HG02610 (cell line): Measurements from ENCODE around the gene EFCAB12.
"Not testable (repeated sequence)": the region's sequence is repeated elsewhere in the genome, so short reads cannot be mapped to it uniquely, and the experiment has no call there.

ENCODE experiments used
- ATAC-seq: cut with Tn5 transposase; IDR thresholded peaks from one replicate; pipeline ENCODE4 v1.9.1; 2021; ENCODE audit warnings: mild to moderate bottlenecking, moderate library complexity; ENCODE audit not compliant: unreplicated experiment

EFCAB12 gene

DNA sequence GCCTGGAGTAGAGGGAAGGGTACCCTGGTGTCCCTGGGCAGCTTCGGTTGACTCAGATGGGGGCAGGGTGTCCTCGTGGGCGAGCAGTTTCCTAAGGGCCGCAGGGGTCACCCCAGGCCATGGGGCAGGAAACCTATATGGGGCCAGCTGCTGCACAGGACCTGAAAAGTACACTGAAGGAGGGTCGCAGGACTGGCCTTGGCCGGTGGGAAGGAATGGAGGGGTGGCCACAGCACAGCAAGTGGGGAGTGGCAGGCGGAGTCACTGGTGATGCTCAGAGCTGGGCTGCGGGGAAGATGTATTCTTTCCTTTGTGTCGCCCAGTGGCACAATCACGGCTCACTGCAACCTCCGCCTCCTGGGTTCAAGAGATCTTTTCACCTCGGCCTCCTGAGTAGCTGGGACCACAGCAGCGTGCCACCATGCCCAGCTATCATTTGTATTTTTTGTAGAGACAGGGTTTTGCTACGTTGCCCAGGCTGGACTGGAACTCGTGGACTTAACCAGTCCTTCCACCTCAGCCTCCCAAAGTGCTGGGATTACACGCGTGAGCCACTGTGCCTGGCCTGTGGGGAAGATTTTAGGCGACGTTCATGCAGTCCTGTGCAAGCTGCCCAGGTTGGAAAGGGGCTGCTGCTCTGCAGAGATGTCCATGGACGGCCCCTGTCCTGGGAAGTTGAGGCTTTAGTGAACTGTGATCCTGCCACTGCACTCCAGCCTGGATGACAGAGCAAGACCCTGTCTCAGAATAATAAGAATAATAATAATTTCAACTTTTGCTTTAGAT, 57.2 kb downstream of the EFCAB12 start:
- no peak for ATAC-seq

DNA sequence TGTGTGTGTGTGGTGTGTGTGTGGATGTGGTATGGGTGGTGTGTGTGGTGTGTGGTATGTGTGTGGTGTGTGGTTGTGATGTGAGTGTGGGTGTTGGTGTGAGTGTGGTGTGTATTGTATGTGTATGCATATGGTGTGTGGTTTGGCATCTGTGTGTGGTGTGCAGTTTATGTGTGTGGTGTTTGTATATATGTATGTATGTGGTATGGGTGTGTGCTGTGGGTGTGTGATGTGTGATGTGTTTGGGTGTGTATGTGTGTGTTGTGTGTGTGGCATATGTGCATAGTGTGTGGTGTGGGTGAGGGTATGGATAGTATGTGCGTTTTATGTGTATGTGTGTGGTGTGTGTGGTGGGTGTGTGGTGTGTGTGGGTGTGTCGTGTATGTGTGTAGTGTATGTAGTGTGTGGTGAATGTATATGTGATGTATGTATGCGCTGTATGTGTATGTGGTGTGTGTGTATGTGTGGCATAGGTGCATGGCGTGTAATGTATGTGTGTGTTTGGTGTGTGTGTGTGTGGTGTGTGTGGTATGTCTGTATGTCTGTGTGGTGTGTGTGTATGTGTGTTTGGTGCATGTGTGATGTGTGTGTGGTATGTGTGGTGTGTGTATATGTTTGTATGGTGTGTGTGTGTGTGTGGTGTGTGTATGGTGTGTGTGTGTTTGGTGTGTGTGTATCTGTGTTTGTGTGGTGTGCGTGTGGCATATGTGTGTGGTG, 58.0 kb downstream of the EFCAB12 start:
- ATAC-seq: no peak

DNA sequence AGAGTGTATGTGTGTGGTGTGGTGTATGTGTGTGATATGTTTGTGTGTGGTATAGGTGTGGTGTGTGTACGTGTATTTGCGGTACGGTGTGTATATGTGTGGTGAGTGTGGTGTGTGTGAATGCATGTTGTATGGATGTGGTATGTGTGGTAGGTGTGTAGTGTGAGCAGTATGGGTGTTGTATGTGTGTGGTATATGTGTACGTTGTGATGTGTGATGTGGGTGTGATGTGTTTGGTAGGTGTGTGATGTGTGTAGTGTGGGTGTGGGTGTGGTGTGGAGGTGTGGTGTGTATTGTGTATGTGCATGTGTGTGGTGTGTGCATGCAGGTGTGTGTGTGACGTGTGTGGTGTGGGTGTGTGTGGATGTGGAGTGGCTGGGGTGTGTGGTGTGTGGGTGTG, 58.7 kb downstream of the EFCAB12 start:
- no peak for ATAC-seq

DNA sequence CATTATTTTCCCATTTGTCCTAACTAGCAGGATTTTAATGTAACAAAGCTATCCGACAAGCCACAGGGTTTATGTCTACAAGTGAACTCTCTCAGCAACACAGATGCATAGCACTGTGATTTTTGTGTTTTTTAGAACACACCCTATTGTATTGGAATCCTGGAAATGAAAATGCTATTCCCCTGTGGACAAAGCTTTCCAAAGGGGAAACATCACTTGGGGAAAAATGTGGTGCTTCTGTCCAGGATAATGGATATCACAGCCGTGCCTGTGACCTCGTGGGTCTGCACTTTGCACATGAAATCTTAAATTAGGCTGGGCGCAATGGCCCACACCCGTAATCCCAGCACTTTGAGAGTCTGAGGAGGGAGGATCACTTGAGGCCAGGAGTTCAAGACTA, 60.6 kb downstream of the EFCAB12 start:
- no peak for ATAC-seq

DNA sequence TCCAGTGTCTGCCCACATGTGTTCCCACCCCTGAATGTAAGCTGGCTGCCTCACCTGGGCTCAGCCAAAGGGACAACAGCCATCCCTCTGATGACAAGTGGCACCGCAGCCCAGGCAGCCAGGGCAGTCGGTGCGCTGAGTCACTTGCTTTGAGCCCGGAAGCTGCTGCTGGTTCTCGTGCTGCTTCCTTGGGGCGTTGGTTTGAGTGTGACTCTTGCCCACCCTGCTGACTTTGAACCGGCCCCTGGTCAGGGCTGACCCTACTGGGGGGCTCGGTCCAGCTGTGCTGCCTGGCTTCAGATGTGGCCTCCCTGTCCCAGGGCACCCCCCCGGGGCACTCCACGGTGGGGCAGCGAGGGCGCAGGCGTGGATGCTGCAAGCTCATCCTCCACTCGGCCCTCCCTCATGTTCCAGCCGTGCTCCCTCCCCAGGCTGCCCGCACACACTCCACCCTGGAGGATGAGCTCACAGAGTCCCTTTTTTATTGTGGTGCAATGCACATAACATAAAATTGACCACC, 62.1 kb downstream of the EFCAB12 start:
- no peak for ATAC-seq

DNA sequence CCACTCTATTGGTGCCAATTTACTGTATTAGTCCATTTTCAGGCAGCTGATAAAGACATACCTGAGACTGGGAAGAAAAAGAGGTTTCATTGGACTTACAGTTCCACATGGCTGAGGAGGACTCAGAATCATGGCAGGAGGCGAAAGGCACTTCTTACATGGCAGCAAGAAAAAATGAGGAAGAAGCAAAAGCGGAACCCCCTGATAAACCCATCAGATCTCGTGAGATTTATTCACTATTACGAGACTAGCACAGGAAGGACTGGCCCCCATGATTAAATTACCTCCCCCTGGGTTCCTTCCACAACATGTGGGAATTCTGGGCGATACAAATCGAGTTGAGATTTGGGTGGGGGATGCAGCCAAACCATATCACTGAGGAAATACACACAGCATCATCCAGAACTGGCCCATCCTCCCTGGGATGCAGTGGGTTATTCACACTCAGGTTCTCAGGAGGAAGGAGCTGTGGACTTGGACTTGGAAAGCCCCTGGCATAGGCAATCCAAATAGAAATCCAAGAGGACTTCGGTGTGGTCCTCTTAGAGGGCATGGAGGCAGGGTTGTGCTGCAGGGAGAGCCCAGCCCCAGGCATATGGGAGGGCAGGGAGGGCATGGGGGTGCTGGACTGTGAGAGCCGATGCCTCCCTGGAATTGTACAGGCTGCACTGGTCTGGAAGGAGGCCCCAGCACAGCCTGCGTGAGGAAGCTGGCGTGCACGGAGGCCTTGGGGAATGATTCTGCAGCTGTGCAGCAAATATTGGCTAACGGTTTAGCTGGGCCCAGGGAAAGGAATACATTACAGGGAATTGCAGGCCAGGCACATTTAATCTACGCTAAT, 62.9 kb downstream of the EFCAB12 start:
- no peak for ATAC-seq

DNA sequence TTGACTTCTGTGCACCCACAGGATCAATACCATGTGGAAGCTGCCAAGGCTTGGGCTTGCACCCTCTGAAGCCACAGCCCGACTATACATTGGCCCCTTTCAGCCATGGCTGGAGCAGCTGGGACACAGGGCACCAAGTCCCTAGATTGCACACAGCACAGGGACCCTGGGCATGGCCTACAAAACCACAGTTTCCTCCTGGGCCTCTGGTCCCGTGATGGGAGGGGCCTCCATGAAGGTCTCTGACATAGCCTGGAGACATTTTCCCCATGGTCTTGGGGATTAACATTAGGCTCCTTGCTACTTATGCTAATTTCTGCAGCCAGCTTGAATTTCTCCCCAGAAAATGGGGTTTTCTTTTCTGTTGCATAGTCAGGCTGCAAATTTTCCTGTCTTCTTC, 63.6 kb downstream of the EFCAB12 start:
- ATAC-seq: not testable (repeated sequence)

DNA sequence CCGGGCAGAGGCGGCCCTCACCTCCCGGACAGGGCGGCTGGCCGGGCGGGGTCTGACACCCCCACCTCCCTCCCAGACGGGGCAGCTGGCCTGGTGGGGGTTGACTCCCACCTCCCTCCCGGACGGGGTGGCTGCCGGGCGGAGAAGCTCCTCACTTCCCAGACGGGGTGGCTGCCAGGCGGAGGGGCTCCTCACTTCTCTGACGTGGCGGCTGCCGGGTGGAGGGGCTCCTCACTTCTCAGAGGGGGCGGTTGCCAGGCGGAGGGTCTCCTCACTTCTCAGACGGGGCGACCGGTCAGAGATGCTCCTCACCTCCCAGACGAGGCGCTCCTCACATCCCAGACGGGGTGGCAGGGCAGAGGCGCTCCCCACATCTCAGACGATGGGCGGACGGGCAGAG, 65.1 kb downstream of the EFCAB12 start:
- ATAC-seq: not testable (repeated sequence)

DNA sequence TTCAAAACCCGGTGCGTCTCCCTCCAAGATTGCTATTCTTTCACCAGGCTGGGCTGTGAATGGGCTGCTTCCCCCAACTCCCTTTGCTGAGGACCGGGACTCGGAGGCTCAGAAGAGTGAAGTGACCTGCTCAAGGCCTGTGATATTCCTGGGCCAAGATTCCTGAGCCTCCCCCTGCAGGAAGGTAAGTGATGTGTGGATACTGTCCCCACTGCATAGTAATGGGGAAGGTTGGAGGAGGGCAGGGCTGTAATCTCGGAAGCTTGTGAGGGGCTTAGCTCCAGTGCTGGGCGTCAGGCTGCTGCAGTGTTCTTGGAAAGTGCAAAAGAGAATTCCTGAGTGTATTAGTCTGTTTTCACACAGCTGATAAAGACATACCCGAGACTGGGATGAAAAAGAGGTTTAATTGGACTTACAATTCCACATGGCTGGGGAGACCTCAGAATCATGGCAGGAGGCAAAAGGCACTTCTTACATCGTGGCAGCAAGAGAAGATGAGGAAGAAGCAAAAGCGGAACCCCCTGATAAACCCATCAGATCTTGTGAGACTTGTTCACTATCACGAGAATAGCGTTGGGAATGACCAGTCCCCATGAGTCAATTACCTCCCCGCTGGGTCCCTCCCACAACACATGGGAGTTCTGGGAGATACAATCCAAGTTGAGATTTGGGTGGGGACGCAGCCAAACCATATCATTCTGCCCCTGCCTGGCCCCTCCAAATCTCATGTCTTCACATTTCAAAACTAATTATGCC, 67.6 kb downstream of the EFCAB12 start:
- no peak for ATAC-seq

DNA sequence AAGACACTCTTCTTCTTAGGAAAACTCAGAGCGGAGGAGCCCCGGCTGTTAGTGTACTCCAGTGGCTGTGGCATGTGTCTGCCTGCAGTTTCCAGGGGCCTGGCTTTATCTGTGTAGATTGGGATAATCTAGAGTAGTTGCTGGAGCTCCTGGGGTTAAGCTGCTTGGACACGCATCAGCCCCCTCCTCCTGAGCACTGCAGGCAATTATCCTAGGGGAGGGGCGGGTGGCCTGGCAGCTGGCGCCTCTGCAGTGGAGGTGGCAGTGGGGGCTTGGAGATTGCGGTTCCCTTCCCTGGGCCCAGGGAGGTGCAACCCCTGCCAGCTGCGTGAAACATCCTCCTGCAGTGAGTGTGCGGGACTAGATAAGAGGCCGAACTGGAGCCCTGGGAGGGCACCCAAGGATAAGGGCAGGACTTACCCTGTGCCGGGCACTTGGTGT, 68.2 kb downstream of the EFCAB12 start:
- ATAC-seq: no peak

DNA sequence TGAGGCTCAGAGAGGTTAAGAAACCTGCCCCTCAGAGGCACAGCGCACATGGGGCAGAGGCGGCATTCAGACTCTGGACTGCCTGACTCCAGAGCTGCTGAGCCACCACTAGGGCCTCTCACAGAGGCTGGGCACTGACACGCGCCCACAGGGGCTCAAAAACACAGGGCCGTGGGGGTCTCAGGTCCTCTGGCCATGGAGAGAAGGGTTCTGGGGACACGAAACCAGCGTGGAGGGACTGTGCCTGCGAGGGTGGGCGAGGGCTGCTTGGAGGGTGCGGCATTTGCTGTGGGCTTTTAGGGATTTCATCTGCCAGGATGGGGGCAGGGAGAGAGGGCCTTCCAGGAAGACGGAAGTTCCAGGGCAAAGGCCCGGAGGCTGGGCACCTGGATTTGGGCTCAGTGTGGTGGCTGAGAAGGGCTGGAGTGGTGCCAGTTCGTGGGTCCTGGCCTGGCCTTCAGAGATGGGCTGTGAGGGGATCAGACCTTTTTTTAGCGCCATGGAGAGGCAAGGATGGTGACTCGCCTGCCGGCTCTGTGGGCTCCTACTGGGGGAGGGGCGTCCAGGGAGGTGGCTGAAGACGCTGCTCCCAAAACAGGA, 69.6 kb downstream of the EFCAB12 start:
- no peak for ATAC-seq

DNA sequence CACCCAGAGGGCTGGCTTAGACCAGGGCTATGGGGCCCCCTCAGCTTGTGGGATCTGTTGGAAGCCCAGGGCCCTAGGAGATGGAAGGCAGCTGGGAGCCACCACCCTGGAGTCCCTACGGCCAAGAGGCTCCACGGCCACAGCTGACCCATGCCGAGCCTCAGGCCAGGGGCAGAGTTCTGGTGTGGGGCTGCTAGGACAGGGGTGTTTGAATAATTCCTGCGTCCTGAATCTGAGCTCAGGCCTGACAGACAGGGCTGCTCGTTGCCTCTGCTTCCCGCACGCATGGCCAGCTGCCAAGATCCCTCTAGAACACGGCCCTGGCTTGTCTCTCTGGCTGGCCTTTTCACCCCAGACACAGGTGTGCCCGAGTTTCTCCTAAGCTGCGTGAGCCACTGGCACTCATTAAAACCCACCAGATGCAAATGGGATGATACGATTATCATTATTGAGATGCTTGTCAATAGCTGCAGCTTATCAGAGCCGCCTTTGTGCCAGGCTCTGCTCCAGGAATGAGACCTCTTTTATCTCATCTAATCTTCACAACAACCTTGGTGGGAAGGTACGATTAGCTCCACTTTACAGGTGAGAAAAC, 70.2 kb downstream of the EFCAB12 start:
- ATAC-seq: no peak

DNA sequence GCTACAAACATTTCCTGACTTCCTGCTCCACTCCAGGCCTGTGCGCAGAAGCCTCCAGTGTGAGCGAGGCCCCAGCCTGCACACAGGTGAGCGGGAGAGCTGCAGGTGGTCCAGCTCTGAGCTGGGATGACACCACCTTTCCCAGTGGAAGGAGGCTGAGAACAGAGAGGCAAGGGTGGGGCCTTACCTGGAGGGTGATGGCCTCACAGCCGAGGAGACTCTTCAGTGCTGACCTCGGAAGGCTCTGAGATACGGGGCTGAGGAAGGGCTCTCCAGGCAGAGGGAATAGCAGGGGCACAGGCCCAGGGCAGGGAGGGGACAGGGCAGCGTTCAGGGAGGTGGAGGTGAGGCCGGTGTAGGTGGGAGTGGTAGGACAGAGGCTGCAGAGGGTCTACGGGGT, 70.8 kb downstream of the EFCAB12 start:
- no peak for ATAC-seq

DNA sequence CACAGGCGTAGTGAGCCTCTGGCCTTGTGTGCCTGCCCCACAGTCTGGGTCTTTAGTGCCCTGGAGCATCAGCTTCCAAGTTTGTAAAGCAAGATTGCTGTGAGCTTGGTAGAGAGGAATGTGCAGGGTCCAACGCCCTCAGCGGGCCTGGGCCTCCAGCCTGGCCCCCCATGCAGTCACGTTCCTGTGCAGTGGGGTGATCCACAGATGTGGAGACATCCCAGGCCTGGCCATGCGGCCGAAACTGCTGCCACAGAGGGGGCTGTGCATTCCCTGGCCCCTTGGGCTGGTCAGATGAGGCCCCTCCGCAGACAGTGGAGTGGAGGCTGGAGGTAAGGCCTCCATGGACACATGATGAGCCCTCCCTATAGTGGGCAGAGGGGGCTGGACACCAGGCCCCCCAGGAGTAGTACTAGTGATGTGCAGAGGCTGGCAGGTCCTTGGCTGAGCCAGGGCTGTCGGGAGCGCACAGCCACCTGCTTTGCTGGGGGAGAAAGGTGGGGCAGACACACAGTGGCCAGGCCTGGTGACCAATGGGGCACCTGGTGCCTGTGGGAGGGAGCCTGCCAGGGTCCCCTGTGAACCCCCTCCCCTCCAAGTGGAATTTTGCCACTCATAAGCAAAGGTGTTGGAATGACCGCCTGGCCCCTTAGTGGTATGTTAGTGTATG, 71.5 kb downstream of the EFCAB12 start:
- ATAC-seq: no peak

DNA sequence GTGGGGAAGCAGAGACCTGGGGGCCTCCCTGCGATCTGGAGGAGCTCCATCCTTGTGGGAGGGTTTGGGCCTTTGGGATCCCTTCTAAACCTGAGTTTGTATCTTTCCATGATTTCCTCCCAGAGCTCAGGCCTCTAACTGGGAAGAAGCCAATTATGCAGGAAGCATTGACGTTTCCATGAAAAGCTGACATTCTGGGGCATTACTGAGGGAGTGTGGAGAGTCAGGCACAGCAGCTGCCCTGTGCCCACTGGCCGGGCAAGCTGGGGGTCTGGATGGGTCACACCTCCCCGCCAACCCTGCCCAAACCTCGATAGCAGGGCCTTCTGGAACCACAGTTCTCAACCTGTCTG, 74.9 kb downstream of the EFCAB12 start:
- ATAC-seq: no peak

DNA sequence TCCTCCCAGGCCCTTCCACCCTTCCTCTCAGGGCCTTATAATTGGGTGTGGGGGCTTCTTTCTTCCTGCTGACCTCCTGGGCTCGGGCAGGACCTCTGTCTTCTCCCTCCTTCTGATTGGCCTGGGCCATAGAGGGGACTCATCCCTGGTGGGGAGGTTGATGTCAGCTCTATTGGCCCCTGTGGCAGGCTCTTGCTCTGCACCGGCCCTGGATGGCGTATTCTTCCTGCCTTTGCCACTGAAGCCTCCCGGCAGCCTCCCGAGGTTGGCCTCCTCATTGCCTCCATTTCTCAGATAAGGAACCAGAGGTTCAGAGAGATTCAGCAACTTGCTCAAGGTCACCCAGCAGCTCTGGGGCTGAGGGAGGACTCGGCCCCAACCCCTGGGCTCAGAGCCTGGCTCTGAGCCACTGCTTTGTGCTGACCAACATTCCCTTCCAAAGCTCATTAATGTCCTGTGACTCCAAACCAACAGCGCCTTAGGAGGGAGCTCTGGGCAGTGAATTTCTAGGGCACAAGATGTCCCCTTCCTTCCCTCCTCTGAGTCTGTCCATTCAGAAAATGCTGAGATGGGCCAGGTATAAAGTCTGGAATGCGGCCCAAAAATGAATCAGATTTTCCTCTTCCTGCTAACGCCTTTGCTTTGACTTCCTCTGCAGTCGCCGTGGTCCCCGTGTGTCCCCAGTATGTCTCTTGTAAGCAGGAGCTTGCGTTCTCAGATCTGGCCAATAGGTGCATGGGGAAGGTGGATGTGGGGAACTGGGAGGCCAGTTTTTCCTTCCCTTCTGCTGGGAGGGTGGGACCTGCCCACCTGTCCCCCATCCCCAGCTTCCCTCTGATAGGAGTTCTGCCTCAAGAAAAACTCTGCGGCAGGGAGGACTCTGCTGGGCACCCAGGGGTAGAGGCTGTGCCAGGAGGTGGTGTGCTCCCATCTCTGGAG, 75.5 kb downstream of the EFCAB12 start:
- ATAC-seq: no peak

DNA sequence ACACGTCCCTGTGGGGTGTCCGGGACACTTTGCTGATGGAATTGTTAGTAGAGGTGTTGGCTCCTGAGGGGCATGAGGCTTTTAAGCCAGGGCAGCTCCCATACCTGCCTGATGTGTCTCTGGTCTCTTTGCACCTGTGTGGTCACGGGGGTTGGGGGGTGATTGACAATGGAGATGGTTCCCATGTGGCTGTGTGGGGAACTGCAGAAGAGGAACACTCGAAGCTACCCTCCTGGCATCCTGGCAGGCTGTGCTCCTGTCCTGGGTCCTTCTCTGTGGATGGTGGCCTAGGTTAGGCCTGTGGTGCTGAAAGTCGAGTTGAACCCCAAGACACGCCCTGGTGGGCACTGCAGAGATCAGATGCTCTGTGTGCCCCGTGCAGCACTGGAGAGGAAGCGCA, 76.4 kb downstream of the EFCAB12 start:
- no peak for ATAC-seq
